Rectal smooth muscle tissue (tissue), 1 donor: ENCODE measurements around the gene IRX3.

Experiments
- H3K27ac ChIP-seq: one replicate; pipeline ENCODE4 v1.7.0; 2013; ENCODE audit warnings: low read depth, low read length, inconsistent platforms
- H3K27me3 ChIP-seq: one replicate; pipeline ENCODE4 v1.7.0; 2013; ENCODE audit warnings: low read length; ENCODE audit not compliant: control insufficient read depth, insufficient read depth
- H3K36me3 ChIP-seq: one replicate; pipeline ENCODE4 v1.7.0; 2013; ENCODE audit warnings: low read length; ENCODE audit not compliant: control insufficient read depth, insufficient read depth
- H3K4me1 ChIP-seq: one replicate; pipeline ENCODE4 v1.7.0; 2013; ENCODE audit warnings: low read length; ENCODE audit not compliant: control insufficient read depth, insufficient read depth
- H3K4me3 ChIP-seq: one replicate; pipeline ENCODE4 v1.7.0; 2013; ENCODE audit warnings: low read length
- H3K9ac ChIP-seq: one replicate; pipeline ENCODE4 v1.7.0; 2013; ENCODE audit warnings: low read length

The IRX3 gene

DNA sequence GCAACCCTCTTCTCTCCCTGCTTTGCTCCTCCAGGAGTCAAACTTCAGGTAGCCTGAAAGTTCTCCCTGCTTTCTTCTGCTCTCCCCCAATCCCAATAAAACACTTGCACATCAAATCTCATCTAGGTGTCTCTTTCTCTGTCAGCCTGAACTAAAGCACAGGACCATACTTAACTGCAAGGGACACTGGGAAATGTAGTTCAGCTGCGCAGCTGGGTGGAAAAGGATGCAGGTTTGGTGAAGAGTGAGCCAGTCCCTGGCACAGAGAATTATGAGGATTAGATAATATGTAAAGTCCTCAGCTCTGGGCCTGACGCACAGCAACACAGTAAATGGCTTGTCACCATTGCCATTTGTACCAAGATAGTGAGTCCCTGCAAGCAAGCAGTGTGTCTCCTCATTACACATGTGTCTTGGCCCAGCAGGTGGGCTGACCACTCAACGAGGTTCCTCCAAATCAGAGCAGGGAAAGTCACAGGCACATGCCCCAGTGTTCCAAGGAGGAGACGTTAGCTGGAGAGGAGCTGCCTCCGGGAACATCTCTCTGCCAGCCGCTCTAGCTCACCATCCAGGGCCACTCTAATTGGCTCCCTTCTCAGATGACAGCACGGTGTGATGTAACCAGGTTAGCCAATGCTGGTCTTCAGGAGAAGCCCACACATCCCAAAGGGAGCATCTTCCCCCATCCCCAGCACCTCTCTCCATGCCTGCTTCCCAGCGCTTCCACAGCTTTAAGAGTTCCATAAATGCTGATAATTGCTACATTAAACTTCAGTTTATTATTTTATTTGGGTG, 29.7 kb upstream of the IRX3 start:
- no peak overlapping the region for H3K4me3 ChIP-seq
- no peaks in the 10 kb centered on the region for H3K27me3 ChIP-seq
- H3K36me3 ChIP-seq, result no peaks in the 10 kb centered on the region
- H3K4me1 ChIP-seq, result no peaks in the 10 kb centered on the region
- H3K9ac ChIP-seq, result no peak overlapping the region
- no peak overlapping the region for H3K27ac ChIP-seq

DNA sequence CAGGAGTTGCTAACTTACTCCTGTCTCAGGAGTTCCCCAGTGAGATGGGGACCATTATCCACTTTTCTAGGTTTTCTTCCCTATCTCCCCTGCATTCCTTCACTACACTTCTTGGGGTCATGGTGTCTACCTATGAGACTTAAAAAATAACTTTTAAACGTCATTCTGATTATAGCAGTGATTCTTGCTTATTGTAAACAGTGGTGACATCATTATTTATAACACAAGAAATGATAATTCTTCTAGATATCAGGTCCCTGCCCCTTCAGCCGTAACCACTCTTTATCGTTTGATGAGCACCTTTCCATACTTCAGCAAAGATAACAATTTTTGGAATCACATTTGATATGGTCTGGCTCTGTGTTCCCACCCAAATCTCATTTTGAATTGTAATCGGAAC, 27.2 kb upstream of the IRX3 start:
- Histone ChIP-seq H3K36me3 (no peaks in the 10 kb centered on the region), H3K4me1 (no peaks in the 10 kb centered on the region), H3K27me3 (no peaks in the 10 kb centered on the region), H3K4me3 (no peak overlapping the region), H3K9ac (no peak overlapping the region), H3K27ac (no peak overlapping the region)

DNA sequence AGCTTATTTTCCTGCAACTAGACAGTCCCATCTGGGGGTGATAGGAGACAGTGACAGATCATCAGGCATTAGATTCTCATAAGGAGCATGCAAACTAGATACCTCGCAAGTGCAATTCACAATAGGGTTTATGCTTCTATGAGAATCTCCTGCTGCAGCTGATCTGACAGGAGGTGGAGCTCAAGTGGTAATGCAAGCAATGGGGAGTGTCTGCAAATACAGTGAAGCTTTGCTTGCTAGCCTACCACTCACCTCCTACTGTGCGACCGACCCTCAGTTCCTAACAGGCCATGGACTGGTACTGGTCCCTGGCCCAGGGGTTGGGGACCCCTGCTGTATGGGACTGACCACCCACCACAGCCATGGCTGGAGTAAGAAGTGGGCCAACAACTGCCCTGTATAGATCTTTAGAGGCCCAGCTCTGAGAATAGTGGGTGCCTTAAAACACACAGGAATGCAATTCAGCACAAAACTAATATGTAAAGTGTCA, 26.0 kb upstream of the IRX3 start:
- H3K4me3 ChIP-seq, result no peak overlapping the region
- no peaks in the 10 kb centered on the region for H3K27me3 ChIP-seq
- H3K4me1 ChIP-seq, result no peaks in the 10 kb centered on the region
- no peak overlapping the region for H3K9ac ChIP-seq
- no peaks in the 10 kb centered on the region for H3K36me3 ChIP-seq
- no peak overlapping the region for H3K27ac ChIP-seq

DNA sequence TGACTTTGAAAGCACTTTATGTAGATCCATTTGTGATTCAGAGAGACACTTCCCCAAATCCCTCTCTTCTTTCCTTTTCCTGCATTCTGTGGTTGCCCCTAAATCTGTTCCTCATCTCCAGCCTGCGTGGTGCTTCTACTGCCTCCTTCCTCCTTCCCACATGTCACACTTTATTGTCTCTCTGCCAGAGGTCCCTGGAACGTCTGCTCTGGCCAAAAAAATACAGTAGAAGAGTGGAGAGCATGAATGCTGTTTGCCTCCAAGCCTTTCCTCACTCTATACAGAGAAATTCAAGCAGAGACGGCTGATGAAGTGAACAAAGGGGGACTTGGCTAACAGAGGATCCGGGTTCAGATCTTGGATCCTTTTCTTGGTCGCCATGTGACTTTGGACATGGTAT, 22.8 kb upstream of the IRX3 start:
- no peaks in the 10 kb centered on the region for H3K4me1 ChIP-seq
- H3K27ac ChIP-seq, result no peak overlapping the region
- no peaks in the 10 kb centered on the region for H3K36me3 ChIP-seq
- H3K27me3 ChIP-seq, result no peaks in the 10 kb centered on the region
- H3K9ac ChIP-seq, result no peak overlapping the region
- H3K4me3 ChIP-seq, result no peak overlapping the region

DNA sequence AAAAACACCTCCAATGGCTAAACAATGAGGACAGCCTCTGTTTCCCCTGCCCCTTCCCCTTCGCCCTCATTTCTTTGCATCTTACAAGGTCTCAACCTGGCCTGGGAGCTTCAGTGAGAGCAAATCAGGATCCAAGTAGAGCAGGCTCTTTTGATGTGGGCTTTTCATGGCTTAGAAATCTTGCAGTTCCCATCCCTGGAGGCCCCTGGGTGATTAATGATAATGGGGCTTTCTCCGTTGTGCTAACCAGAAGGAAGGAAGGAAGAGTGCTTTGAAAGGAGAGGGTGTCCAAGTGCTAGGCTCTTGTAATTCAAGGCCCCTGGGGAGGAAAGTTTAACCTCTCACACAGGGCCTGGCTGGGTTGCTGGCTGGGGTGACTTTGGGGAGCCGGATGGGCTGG, 18.5 kb upstream of the IRX3 start:
- Histone ChIP-seq H3K36me3 (no peaks in the 10 kb centered on the region), H3K4me3 (no peak overlapping the region), H3K27ac (no peak overlapping the region), H3K4me1 (no peaks in the 10 kb centered on the region), H3K9ac (no peak overlapping the region), H3K27me3 (no peaks in the 10 kb centered on the region)

DNA sequence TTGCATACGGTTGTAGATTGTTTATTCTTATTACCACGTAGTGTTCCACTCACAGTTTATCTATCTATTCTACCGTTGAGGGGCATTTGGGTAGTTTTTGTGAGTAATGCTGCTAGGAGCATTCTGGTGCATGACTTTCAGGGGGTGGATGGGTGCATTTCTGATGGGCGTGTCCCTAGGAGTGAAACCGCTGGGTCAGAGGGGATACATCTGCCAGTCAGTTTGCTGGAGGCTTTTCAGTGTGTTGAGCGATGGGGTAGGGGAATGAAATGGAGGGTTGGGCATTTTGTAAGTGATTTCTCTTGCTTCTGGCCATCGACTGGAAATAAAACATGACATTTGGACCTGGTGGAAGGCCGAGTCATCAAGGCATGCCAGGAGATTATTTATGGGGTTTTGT, 17.0 kb upstream of the IRX3 start:
- Histone ChIP-seq H3K27me3 (no peaks in the 10 kb centered on the region), H3K27ac (no peak overlapping the region), H3K4me3 (no peak overlapping the region), H3K9ac (no peak overlapping the region), H3K36me3 (no peaks in the 10 kb centered on the region), H3K4me1 (no peaks in the 10 kb centered on the region)

DNA sequence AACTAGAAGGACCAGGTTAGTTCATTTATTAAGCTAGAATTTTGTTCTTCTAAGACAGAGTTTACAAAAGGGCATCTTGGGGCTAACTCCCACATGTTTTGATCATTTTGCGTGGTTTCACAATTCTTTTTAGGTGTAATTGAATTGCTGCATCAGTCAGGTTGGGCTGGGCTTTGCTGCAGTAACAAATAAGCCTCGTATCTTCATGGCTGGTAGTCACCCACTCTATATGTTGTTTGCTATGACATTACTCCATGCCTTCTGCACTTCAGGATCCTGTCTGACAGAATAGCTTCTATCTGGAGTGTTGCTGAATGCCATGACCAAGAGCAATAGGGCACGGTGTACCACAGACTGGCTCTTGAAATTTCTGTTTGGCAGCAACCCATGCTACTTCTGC, 10.6 kb upstream of the IRX3 start:
- H3K9ac ChIP-seq, result no peak overlapping the region

DNA sequence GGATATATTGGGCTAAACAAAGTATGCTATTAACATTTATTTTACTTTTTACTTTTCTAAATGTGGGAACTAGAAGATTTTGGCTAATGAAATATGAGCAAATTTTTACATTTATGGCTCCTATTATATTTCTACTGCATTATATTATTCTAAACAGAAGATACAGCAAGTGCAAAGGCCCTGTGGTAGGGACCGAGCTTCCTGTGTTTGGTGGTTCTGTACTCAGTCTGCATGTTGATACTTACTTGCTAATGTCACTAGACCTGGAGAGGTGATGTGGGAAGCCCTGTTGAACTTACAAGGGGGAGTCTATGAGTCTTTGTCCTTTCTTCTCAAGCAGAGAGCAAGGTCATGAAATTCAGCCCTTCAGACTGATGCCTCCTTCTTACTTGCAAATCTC, 10.0 kb upstream of the IRX3 start:
- no peak overlapping the region for H3K4me3 ChIP-seq
- H3K27ac ChIP-seq, result no peak overlapping the region
- peaks cover 4% of the 10 kb centered on the region for H3K27me3 ChIP-seq
- H3K9ac ChIP-seq, result no peak overlapping the region
- no peaks in the 10 kb centered on the region for H3K4me1 ChIP-seq
- H3K36me3 ChIP-seq, result no peaks in the 10 kb centered on the region

More for the DNA sequence above, 10.6 kb upstream of the IRX3 start:
- H3K27me3 ChIP-seq, result peaks cover 2% of the 10 kb centered on the region
- no peaks in the 10 kb centered on the region for H3K36me3 ChIP-seq
- no peak overlapping the region for H3K4me3 ChIP-seq
- H3K27ac ChIP-seq, result no peak overlapping the region
- H3K4me1 ChIP-seq, result no peaks in the 10 kb centered on the region

DNA sequence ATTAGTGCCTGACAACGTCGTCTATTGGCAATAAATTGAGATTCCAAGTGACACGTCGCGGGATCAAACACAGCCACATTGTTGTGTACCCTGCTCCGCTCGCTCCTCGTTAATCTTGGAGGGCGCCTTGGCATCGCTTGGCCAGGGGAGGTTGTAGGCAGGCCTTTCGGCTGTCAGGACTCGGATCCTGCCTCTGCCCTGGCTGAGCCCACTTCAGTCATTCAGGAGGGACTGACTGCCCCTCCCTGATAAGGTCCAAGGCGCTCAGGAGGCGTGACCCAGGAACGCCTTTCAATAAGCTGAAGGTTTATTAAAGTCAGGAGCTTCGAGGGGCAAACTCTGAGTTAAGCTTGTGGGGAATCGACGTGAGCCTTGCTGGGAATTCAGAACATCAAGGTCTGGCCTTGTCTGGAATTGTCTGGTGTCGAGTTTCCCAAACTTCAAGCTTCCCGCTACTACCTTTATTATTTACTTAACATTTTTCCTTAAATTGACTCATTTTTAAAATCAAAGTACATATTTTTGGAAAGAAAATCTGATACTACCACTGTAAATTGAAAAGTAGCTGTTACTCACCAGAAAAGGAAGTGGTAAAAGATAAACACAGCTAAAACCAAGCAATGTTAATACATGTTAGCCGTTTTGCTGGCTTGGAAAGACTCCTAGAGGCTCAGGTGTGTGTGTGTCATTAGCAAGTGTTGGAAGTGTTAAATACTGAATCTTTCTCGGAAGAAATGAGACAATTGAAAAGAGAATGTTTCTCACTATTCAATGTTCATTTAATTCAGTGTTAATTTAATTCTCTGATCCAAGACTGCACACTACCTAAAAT, 5.3 kb upstream of the IRX3 start:
- Histone ChIP-seq H3K27me3 (peaks cover 37% of the 10 kb centered on the region), H3K4me3 (no peak overlapping the region), H3K36me3 (no peaks in the 10 kb centered on the region), H3K4me1 (peaks cover 3% of the 10 kb centered on the region), H3K9ac (no peak overlapping the region), H3K27ac (no peak overlapping the region)

DNA sequence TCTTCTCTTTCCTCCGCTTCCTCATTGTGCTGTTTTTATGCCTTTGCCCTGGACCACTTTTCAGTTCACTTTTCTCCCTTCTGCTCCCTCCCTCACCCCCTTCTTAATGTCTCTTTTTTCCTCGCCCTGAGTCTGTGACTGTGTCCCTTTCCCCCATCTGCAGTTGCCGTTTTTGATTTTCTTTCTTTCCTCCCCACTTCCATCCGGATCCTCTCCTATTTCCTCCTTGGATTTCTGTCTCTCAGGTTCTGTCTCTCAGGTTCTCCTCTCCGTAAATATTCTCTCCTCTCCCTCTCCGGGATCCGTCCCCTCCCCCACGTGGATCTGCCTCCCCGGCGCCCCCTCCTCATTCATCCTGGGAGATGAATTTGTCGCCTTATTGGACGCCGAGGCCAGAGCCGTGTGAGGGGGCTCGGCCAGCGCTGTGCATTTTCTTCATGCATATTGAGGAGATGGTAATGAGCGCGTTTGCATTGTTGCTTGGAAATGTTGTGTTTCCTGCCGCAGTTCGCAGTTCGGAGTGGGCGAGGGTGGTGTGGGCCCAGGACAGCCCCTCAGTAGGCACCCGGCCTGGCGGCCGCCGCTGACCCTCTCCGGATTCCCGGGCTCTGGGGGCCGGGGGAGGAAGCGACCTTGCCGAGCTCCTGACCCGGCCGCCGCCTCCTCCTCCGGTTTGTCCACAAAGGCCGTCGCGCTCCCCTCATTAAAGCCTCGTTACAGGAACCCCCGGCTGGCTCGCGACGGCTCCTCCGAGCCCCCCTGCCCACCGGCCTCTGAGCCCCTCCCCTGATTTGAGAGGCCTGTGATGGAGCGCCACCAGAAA, 4.5 kb upstream of the IRX3 start:
- no peak overlapping the region for H3K9ac ChIP-seq
- peaks cover 43% of the 10 kb centered on the region for H3K27me3 ChIP-seq
- H3K36me3 ChIP-seq, result no peaks in the 10 kb centered on the region
- H3K27ac ChIP-seq, result no peak overlapping the region
- no peak overlapping the region for H3K4me3 ChIP-seq
- H3K4me1 ChIP-seq, result peaks cover 3% of the 10 kb centered on the region

DNA sequence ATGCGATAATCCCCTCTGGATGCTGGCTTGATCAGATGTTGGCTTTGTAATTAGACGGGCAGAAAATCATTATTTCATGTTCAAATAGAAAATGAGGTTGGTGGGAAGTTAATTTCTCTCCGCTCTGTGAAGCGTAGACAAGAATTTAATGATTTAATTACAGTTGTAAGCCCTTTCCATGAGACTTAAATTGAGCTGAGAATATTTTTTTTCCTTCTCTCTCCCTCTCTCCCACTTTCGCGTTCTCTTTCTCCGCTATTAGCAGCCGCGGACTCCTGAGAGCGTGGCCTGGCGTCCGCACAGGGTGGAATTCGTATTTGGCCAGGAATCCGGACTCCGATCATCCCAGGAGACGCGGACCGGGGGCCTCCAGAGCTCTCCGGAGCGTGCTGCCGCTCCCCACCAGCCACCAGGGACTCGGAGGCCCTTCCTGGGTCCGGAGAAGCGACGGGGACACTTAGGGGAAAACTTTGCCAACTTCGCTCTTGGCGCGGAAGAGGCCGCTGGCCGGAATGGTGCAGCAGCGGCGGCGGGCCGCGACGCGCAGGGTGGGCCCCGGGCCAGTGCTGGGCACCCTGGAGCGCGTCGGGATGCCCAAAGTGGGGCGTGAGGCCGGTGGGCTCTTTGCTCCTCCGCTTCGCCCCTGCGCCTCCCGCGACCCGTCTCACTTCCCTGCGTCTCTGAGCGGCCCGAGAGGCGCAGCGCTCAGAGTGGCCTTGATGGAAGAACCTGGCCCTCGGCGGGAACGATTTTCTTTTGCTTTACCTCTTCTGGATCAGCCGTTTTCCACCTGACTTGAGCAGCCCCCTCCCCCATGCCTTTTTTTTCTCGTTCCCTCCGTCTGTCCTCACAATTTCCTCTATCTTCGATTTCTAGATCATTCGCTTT, 3.6 kb upstream of the IRX3 start:
- Histone ChIP-seq H3K4me1 (peaks cover 3% of the 10 kb centered on the region), H3K27ac (no peak overlapping the region), H3K4me3 (no peak overlapping the region), H3K36me3 (no peaks in the 10 kb centered on the region), H3K27me3 (peaks cover 48% of the 10 kb centered on the region), H3K9ac (no peak overlapping the region)
